Mesendoderm (in vitro differentiated cells): ENCODE data around the gene KIAA1549. TPM values are rescaled to one million over a fixed set of nuclear protein-coding genes. Genes with fewer than 3 reads are reported as not detected.
"Not testable (repeated sequence)": the region's sequence is repeated elsewhere in the genome, so short reads cannot be mapped to it uniquely, and the experiment has no call there.

ENCODE experiments used
- DNase-seq: peaks from one replicate; pipeline ENCODE4 v3.0.0; 2013
- H2AK5ac ChIP-seq: 2 replicates; pipeline ENCODE4 v1.6.1; 2013; ENCODE audit warnings: low read length, inconsistent platforms
- H2BK120ac ChIP-seq: 2 replicates; pipeline ENCODE4 v1.6.1; 2013; ENCODE audit warnings: low read depth, mild to moderate bottlenecking, low read length, moderate library complexity, mixed read lengths
- H2BK15ac ChIP-seq: replicated peaks from 2 replicates; pipeline ENCODE4 v1.6.1; 2013; ENCODE audit warnings: low read depth, mild to moderate bottlenecking, moderate library complexity
- H2BK5ac ChIP-seq: 2 replicates; pipeline ENCODE4 v1.6.1; 2013; ENCODE audit warnings: low read length, inconsistent platforms
- H3K18ac ChIP-seq: 2 replicates; pipeline ENCODE4 v1.6.1; 2013; ENCODE audit warnings: mild to moderate bottlenecking, low read length, mixed read lengths
- H3K23ac ChIP-seq: one replicate; pipeline ENCODE4 v1.6.1; 2013; ENCODE audit warnings: low read length
- H3K27ac ChIP-seq: 2 replicates; pipeline ENCODE4 v1.5.1; 2013; ENCODE audit warnings: low read depth, mild to moderate bottlenecking, inconsistent platforms, low read length, moderate library complexity
- H3K27me3 ChIP-seq: 2 replicates; pipeline ENCODE4 v1.6.1; 2013; ENCODE audit warnings: low read length, control low read depth, mild to moderate bottlenecking, inconsistent platforms; ENCODE audit not compliant: insufficient read depth, poor library complexity
- H3K36me3 ChIP-seq: 2 replicates; pipeline ENCODE4 v1.6.1; 2013; ENCODE audit warnings: low read length, inconsistent platforms; ENCODE audit not compliant: control insufficient read depth, insufficient read depth
- H3K4ac ChIP-seq: one replicate; pipeline ENCODE4 v1.6.1; 2013; ENCODE audit warnings: low read depth, mild to moderate bottlenecking, low read length, moderate library complexity
- H3K4me1 ChIP-seq: 2 replicates; pipeline ENCODE4 v1.6.1; 2013; ENCODE audit warnings: low read depth, low read length, inconsistent platforms; ENCODE audit not compliant: control insufficient read depth
- H3K4me2 ChIP-seq: 2 replicates; pipeline ENCODE4 v1.6.1; 2013; ENCODE audit warnings: low read length
- H3K4me3 ChIP-seq: 2 replicates; pipeline ENCODE4 v1.5.1; 2013; ENCODE audit warnings: mild to moderate bottlenecking, low read length
- H3K56ac ChIP-seq: one replicate; pipeline ENCODE4 v1.6.1; 2013; ENCODE audit warnings: low read length
- H3K79me1 ChIP-seq: 2 replicates; pipeline ENCODE4 v1.6.1; 2013; ENCODE audit warnings: low read length, inconsistent platforms
- H3K79me2 ChIP-seq: 2 replicates; pipeline ENCODE4 v1.6.1; 2013; ENCODE audit warnings: mild to moderate bottlenecking, low read length; ENCODE audit not compliant: control insufficient read depth, insufficient read depth
- H3K9ac ChIP-seq: 2 replicates; pipeline ENCODE4 v1.6.1; 2013; ENCODE audit warnings: low read length, inconsistent platforms
- H4K5ac ChIP-seq: one replicate; pipeline ENCODE4 v1.6.1; 2013; ENCODE audit warnings: low read length
- H4K8ac ChIP-seq: one replicate; pipeline ENCODE4 v1.6.1; 2013; ENCODE audit warnings: low read depth, mild to moderate bottlenecking, control low read depth, low read length, moderate library complexity
- WGBS: extraction: QIAGEN DNeasy Blood & Tissue Kit; methylation state at CpG from one replicate; pipeline ENCODE4 v1.1.7; 2013; ENCODE audit warnings: low lambda C conversion rate, missing lambda C conversion rate; ENCODE audit not compliant: insufficient coverage; ENCODE audit errors: extremely low coverage; 5-methylcytosine and 5-hydroxymethylcytosine counted together
- small RNA-seq: library from polyadenylated mRNA; stranded (forward); fragments of <200 nt; extraction: miRNeasy Mini kit (QIAGEN cat#:217004); gene quantifications from one replicate; pipeline ENCODE3, GENCODE V24; 2013; ENCODE audit not compliant: insufficient read depth

KIAA1549 gene

GRCh38 chr7:138797046-138797445 is 184.1 kb downstream of the KIAA1549 start:
- H3K4me3 ChIP-seq, H3K79me1 ChIP-seq, H3K9ac ChIP-seq, H3K18ac ChIP-seq, H3K27ac ChIP-seq, H3K79me2 ChIP-seq, H2AK5ac ChIP-seq, DNase-seq, H3K56ac ChIP-seq, H3K36me3 ChIP-seq, H3K4ac ChIP-seq, H3K4me2 ChIP-seq, H4K5ac ChIP-seq, H4K8ac ChIP-seq, H3K27me3 ChIP-seq, H2BK5ac ChIP-seq, H2BK15ac ChIP-seq, H2BK120ac ChIP-seq, H3K4me1 ChIP-seq, H3K23ac ChIP-seq: not testable (repeated sequence)
- no CpG with 5 or more reads among the region's 4 CpGs for WGBS

- Histone ChIP-seq H3K9ac (no peak overlapping the region), H3K4me1 (peaks cover 2% of the 10 kb centered on the region), H2BK120ac (no peak overlapping the region), H3K4me3 (no peak overlapping the region), H3K27ac (no peak overlapping the region), H3K18ac (no peak overlapping the region), H4K5ac (no peak overlapping the region), H4K8ac (no peak overlapping the region), H2AK5ac (no peak overlapping the region), H2BK5ac (no peak overlapping the region), H3K27me3 (no peaks in the 10 kb centered on the region), H3K56ac (no peak overlapping the region), H3K23ac (no peak overlapping the region), H3K36me3 (no peaks in the 10 kb centered on the region), H3K4me2 (no peak overlapping the region), H3K79me1 (no peaks in the 10 kb centered on the region), H2BK15ac (no peak overlapping the region), H3K4ac (no peak overlapping the region), H3K79me2 (no peaks in the 10 kb centered on the region)
- no CpG with 5 or more reads among the region's 9 CpGs for WGBS
- DNase-seq: no peak
Observed at GRCh38 chr7:138796038-138796615, 185.1 kb downstream of the KIAA1549 start.

DNA sequence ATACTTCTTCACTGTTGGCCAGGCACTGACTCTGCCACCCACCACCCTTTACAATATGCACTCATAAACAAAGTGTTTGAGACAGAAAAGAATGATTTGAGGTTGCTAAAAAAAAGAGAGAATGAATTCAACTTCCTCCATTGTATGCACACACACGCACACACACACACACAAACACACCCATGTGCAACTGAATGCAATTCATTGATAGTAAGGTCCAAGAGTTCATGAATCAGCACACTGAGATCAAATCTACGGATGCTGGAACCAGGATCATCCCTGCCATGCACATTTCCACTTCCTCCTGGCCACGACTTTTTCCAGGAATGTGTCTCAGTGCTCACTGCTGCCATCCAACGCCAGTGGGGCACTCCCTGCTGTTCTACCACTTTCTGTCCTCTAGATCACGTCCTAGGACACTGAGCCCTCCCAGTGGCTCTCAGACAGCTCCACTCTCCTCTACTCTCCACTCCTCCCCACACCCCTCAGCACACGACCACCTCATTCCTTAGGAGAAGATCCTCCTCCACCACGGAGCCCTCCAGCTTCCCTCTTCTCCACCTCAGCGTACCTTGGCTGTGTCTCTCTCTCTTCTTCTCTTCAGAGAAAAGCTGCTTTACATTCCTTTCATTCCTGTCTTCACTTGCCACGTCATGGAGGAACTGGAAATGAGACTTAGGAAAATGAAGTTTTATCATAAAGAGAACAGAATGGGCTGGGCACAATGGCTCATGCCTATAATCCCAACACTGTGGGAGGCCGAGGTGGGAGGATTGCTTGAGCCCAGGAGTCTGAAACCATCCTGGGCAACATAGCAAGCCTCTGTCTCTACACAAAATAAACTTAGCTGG is 195.4 kb downstream of the KIAA1549 start:
- no peak overlapping the region for H3K27ac ChIP-seq
- no peak overlapping the region for H2AK5ac ChIP-seq
- H3K56ac ChIP-seq: peak overlapping the region; percentile 37
- H3K18ac ChIP-seq: no peak overlapping the region
- no peaks in the 10 kb centered on the region for H3K4me1 ChIP-seq
- no peak overlapping the region for H3K4ac ChIP-seq
- no peak overlapping the region for H3K9ac ChIP-seq
- H4K5ac ChIP-seq: no peak overlapping the region
- H3K79me1 ChIP-seq: no peaks in the 10 kb centered on the region
- H3K36me3 ChIP-seq: no peaks in the 10 kb centered on the region
- no peak overlapping the region for H2BK15ac ChIP-seq
- H3K4me3 ChIP-seq: no peak overlapping the region
- no peaks in the 10 kb centered on the region for H3K79me2 ChIP-seq
- H3K27me3 ChIP-seq: no peaks in the 10 kb centered on the region
- no peak overlapping the region for H3K23ac ChIP-seq
- no CpG with 5 or more reads among the region's 10 CpGs for WGBS
- H3K4me2 ChIP-seq: no peak overlapping the region
- DNase-seq: peak; percentile 42
- no peak overlapping the region for H2BK120ac ChIP-seq
- H2BK5ac ChIP-seq: no peak overlapping the region
- H4K8ac ChIP-seq: no peak overlapping the region

DNA sequence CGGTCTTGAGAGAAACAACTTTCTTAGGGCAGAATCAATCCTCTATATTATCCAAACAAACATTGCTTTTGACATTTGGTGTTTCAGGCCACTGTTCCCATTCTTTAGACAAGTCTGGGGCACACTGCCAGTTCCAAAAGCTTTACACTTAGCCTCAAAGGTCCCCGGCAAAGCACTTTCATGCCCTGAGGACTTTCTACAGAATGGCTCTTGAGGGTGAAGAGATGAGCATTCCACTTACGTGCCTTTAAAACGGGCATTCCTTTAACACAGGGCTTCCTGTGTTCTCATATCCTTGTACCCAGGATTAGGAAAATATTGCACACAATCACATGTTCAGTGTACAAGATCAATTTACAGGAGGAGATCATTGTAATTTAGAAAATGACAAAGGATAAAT is 196.5 kb downstream of the KIAA1549 start:
- WGBS: no CpG with 5 or more reads among the region's 4 CpGs

More for the DNA sequence above, 196.5 kb downstream of the KIAA1549 start:
- Histone ChIP-seq H3K9ac (no peak overlapping the region), H3K36me3 (no peaks in the 10 kb centered on the region), H3K56ac (no peak overlapping the region), H3K27ac (no peak overlapping the region), H2BK5ac (no peak overlapping the region), H2BK120ac (no peak overlapping the region), H3K4me3 (no peak overlapping the region), H2BK15ac (no peak overlapping the region), H4K8ac (no peak overlapping the region), H3K79me1 (no peaks in the 10 kb centered on the region), H4K5ac (no peak overlapping the region), H3K4ac (no peak overlapping the region), H3K23ac (no peak overlapping the region), H3K4me1 (no peaks in the 10 kb centered on the region), H3K79me2 (no peaks in the 10 kb centered on the region), H2AK5ac (no peak overlapping the region), H3K27me3 (no peaks in the 10 kb centered on the region), H3K4me2 (no peak overlapping the region), H3K18ac (no peak overlapping the region)
- no peak for DNase-seq

Small RNAs within 50 kb of the gene (small RNA-seq; reads per million reads assigned to genes)
- not detected for gene RNU6-1272P
